ENCODE results near the gene MED26.
A peak's percentile ranks its signal among the peaks of the same experiment; 100 is the strongest.

MED26 gene

GRCh38 chr19:16586991-16587832, 40.8 kb downstream of the MED26 start:
- DNase-seq (peak; percentile 89), ATAC-seq (ENCODE audit: insufficient read depth, low read depth) (peak; percentile 62)
- peak overlapping the region; percentile 93 for H3K27ac ChIP-seq (ENCODE audit: low read length)
- peak overlapping the region in 1 of 2 experiments; percentile 47; a peak in 2 of 4 replicates for H3K4me3 ChIP-seq (ENCODE audit: low read depth in 1 of 2, low read length in 2 of 2)
- peaks cover 77% of the 10 kb centered on the region for H4K20me1 ChIP-seq (ENCODE audit: insufficient read depth, low read length)
- TF ChIP-seq, protein P1, sequence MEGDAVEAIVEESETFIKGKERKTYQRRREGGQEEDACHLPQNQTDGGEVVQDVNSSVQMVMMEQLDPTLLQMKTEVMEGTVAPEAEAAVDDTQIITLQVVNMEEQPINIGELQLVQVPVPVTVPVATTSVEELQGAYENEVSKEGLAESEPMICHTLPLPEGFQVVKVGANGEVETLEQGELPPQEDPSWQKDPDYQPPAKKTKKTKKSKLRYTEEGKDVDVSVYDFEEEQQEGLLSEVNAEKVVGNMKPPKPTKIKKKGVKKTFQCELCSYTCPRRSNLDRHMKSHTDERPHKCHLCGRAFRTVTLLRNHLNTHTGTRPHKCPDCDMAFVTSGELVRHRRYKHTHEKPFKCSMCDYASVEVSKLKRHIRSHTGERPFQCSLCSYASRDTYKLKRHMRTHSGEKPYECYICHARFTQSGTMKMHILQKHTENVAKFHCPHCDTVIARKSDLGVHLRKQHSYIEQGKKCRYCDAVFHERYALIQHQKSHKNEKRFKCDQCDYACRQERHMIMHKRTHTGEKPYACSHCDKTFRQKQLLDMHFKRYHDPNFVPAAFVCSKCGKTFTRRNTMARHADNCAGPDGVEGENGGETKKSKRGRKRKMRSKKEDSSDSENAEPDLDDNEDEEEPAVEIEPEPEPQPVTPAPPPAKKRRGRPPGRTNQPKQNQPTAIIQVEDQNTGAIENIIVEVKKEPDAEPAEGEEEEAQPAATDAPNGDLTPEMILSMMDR (IDR thresholded peaks at IDR 0.05; ENCODE audit: borderline replicate concordance, extremely low read depth, low read length, poor library complexity, severe bottlenecking), result no peak
- peak overlapping the region; percentile 54 for H3K9ac ChIP-seq (ENCODE audit: low read depth, low read length)
- H3K4me1 ChIP-seq (ENCODE audit: insufficient read depth, low read length), result peaks cover 86% of the 10 kb centered on the region
- H3K79me2 ChIP-seq (ENCODE audit: insufficient read depth, low read length), result peaks cover 90% of the 10 kb centered on the region
- H3K27me3 ChIP-seq (ENCODE audit: insufficient read depth, low read length, poor library complexity), result no peaks in the 10 kb centered on the region
- H3K36me3 ChIP-seq (ENCODE audit: insufficient read depth, low read length), result peaks cover 5% of the 10 kb centered on the region; the same call in 1 of the 2 replicates
- H2AFZ ChIP-seq (ENCODE audit: low read depth, low read length), result 0 out of 2 replicates have a peak overlapping the region, but pooled peaks have one; percentile 5
- no peaks in the 10 kb centered on the region for H3K9me3 ChIP-seq (ENCODE audit: insufficient read depth, low read length, severe bottlenecking)
- peak overlapping the region; percentile 75 for H3K4me2 ChIP-seq (ENCODE audit: insufficient read depth, low read length)

DNA sequence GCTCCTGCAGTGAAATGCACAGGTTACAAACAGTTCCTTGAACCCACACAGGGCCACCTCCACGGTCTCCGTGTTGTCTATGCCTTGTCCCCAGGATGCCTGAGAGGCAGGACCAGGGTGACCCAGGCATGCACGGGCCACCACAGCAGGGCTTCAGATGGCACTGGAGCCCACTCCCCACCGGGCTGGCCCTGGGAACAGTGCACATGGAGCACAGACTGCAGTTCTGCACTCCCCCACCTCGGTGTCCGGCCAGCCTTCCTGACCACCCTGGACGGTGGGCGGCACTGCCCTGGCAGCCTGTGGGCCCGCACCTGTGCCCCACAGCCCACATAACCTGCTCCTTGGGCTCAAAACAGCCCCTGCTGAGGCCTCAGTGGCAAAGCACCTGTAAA, 41.5 kb downstream of the MED26 start:
- H3K4me1 ChIP-seq (ENCODE audit: insufficient read depth, low read length), result peaks cover 80% of the 10 kb centered on the region
- H3K9me3 ChIP-seq (ENCODE audit: insufficient read depth, low read length, severe bottlenecking), result no peaks in the 10 kb centered on the region
- TF ChIP-seq, protein P1 (IDR thresholded peaks at IDR 0.05; ENCODE audit: borderline replicate concordance, extremely low read depth, low read length, poor library complexity, severe bottlenecking), result no peak
- no peak for TF ChIP-seq EZH2 (IDR thresholded peaks at IDR 0.05; ENCODE audit: borderline replicate concordance, low read depth, low read length, severe bottlenecking)
- H3K27me3 ChIP-seq (ENCODE audit: insufficient read depth, low read length, poor library complexity), result no peaks in the 10 kb centered on the region
- peaks cover 77% of the 10 kb centered on the region for H4K20me1 ChIP-seq (ENCODE audit: insufficient read depth, low read length)
- no peak overlapping the region for H2AFZ ChIP-seq (ENCODE audit: low read depth, low read length)
- H3K4me3 ChIP-seq (ENCODE audit: low read depth in 1 of 2, low read length in 2 of 2), result peak overlapping the region in 1 of 2 experiments; percentile 47; a peak in 2 of 4 replicates
- peak overlapping the region; percentile 54 for H3K9ac ChIP-seq (ENCODE audit: low read depth, low read length)
- DNase-seq, result peak; percentile 21
- H3K36me3 ChIP-seq (ENCODE audit: insufficient read depth, low read length), result peaks cover 12% of the 10 kb centered on the region
- no peak for ATAC-seq (ENCODE audit: insufficient read depth, low read depth)
- H3K4me2 ChIP-seq (ENCODE audit: insufficient read depth, low read length), result peak overlapping the region; percentile 75
- peak overlapping the region; percentile 93 for H3K27ac ChIP-seq (ENCODE audit: low read length)
- peaks cover 90% of the 10 kb centered on the region for H3K79me2 ChIP-seq (ENCODE audit: insufficient read depth, low read length)

GRCh38 chr19:16585808-16586476, 42.1 kb downstream of the MED26 start:
- DNase-seq, result peak; percentile 24
- Histone ChIP-seq H4K20me1 (ENCODE audit: insufficient read depth, low read length) (peaks cover 77% of the 10 kb centered on the region), H3K4me1 (ENCODE audit: insufficient read depth, low read length) (peaks cover 75% of the 10 kb centered on the region), H3K27me3 (ENCODE audit: insufficient read depth, low read length, poor library complexity) (no peaks in the 10 kb centered on the region), H3K9ac (ENCODE audit: low read depth, low read length) (peak overlapping the region; percentile 54), H3K4me2 (ENCODE audit: insufficient read depth, low read length) (peak overlapping the region; percentile 75), H3K36me3 (ENCODE audit: insufficient read depth, low read length) (peaks cover 17% of the 10 kb centered on the region), H3K27ac (ENCODE audit: low read length) (peak overlapping the region; percentile 93), H2AFZ (ENCODE audit: low read depth, low read length) (no peak overlapping the region), H3K9me3 (ENCODE audit: insufficient read depth, low read length, severe bottlenecking) (no peaks in the 10 kb centered on the region), H3K4me3 (ENCODE audit: low read depth in 1 of 2, low read length in 2 of 2) (peak overlapping the region in 1 of 2 experiments; percentile 47; a peak in 2 of 4 replicates), H3K79me2 (ENCODE audit: insufficient read depth, low read length) (peaks cover 90% of the 10 kb centered on the region)
- no peak for ATAC-seq (ENCODE audit: insufficient read depth, low read depth)
- no peak for TF ChIP-seq EZH2 (IDR thresholded peaks at IDR 0.05; ENCODE audit: borderline replicate concordance, low read depth, low read length, severe bottlenecking)
- TF ChIP-seq, protein P1 (IDR thresholded peaks at IDR 0.05; ENCODE audit: borderline replicate concordance, extremely low read depth, low read length, poor library complexity, severe bottlenecking), result no peak
